HepG2 (cell line): ENCODE data around the gene RICTOR. TPM values are rescaled to one million over a fixed set of nuclear protein-coding genes. Genes with fewer than 3 reads are reported as not detected.

ENCODE experiments used
- ATAC-seq: fragments of 200-7000 bp; cut with Tn5 transposase; 3 replicates; pipeline ENCODE4 v1.9.1; 2020; ENCODE audit warnings: mild to moderate bottlenecking, moderate library complexity
- BruUV-seq: library from RNA; stranded (reverse); fragments of 400-500 nt; replicated peaks from 2 replicates; lab custom pipeline; 2021; lab: Mats Ljungman, UMichigan
- CTCF ChIA-PET: fragments of 300-600 bp; formaldehyde crosslinking; extraction: SDS; loops from one replicate; lab custom pipeline; 2021; ENCODE audit warnings: low total read pairs, inconsistent platforms, low intra/inter-chr PET ratio; lab: Yijun Ruan, JAX
- POLR2A ChIA-PET: fragments of 350-600 bp; sonication (Branson Sonifier 250); formaldehyde crosslinking; loops from one replicate; lab custom pipeline; 2020; ENCODE audit warnings: antibody characterized with exemption, inconsistent platforms; lab: Yijun Ruan, JAX
- DNase-seq: peaks from one replicate; pipeline ENCODE4 v3.0.0-alpha.2; 2015; ENCODE audit warnings: low spot score
- FAIRE-seq: peaks from 3 replicates; lab custom pipeline; 2011; peaks lifted over from hg19 to GRCh38; lab: Jason Lieb, UNC
- H2AFZ ChIP-seq: one replicate; pipeline ENCODE4 v1.6.1; 2011; ENCODE audit warnings: low read length, inconsistent platforms
- H3K27ac ChIP-seq: fragments of 300-600 bp; 3 replicates; pipeline ENCODE4 v1.8.0; 2011; ENCODE audit warnings: mixed run types, mild to moderate bottlenecking, mixed read lengths, low read length, inconsistent platforms; ENCODE audit not compliant: insufficient read depth; ENCODE audit errors: extremely low read length
- H3K27me3 ChIP-seq, 2 experiments: fragments of 200-600 bp in 1 of 2; 2 replicates in 1 of 2; 3 replicates in 1 of 2; pipeline versions ENCODE4 v1.6.0 to v1.8.0; 2011; ENCODE audit warnings: low read length in 2 of 2, mild to moderate bottlenecking in 2 of 2, moderate library complexity in 2 of 2, inconsistent platforms in 1 of 2; ENCODE audit not compliant: insufficient read depth in 2 of 2, control insufficient read depth in 1 of 2
- H3K36me3 ChIP-seq, 2 experiments: fragments of 200-600 bp in 1 of 2; replicated peaks in 1 of 2; 2 replicates in 1 of 2; 3 replicates in 1 of 2; pipeline versions ENCODE4 v1.5.1 to v1.8.0; 2011; ENCODE audit warnings: low read length in 2 of 2, inconsistent platforms in 1 of 2; ENCODE audit not compliant: insufficient read depth in 2 of 2, control insufficient read depth in 1 of 2
- H3K4me1 ChIP-seq: 2 replicates; pipeline ENCODE4 v1.5.1; 2012; ENCODE audit warnings: low read length, inconsistent platforms; ENCODE audit not compliant: insufficient read depth
- H3K4me2 ChIP-seq: 2 replicates; pipeline ENCODE4 v1.6.0; 2011; ENCODE audit warnings: low read depth, low read length, inconsistent platforms
- H3K4me3 ChIP-seq, 3 experiments: fragments of 200-600 bp in 1 of 3; sonication (generic), shearing (Covaris generic) in 1 of 3; replicated peaks in 1 of 3; 2 replicates each; pipeline ENCODE4 v1.5.1; 2011 to 2016; ENCODE audit warnings: low read length in 3 of 3, inconsistent platforms in 2 of 3, low read depth in 2 of 3, mild to moderate bottlenecking in 2 of 3, control low read depth in 1 of 3, mixed read lengths in 1 of 3; ENCODE audit not compliant: insufficient read depth in 1 of 3
- H3K79me2 ChIP-seq: one replicate; pipeline ENCODE4 v1.6.1; 2011; ENCODE audit warnings: low read length, inconsistent platforms; ENCODE audit not compliant: insufficient read depth
- H3K9ac ChIP-seq: 2 replicates; pipeline ENCODE4 v1.6.0; 2011; ENCODE audit warnings: mild to moderate bottlenecking, low read depth, low read length, inconsistent platforms; ENCODE audit not compliant: insufficient read depth
- H3K9me3 ChIP-seq: 2 replicates; pipeline ENCODE4 v1.5.1; 2012; ENCODE audit warnings: mild to moderate bottlenecking, low read length
- H4K20me1 ChIP-seq: 2 replicates; pipeline ENCODE4 v1.6.0; 2011; ENCODE audit warnings: inconsistent platforms, mild to moderate bottlenecking, low read length, moderate library complexity; ENCODE audit not compliant: insufficient read depth
- ELF3 ChIP-seq: IDR thresholded peaks from 2 replicates; pipeline ENCODE4 v1.6.1; 2016; ENCODE audit warnings: missing genetic modification reagents, missing compliant biosample characterization
- FOXM1 ChIP-seq: sonication (generic); formaldehyde crosslinking; IDR thresholded peaks from 2 replicates; pipeline ENCODE4 v1.5.0; 2020; ENCODE audit warnings: missing genetic modification reagents
- GPN1 ChIP-seq: sonication (generic); formaldehyde crosslinking; IDR thresholded peaks from 2 replicates; pipeline ENCODE4 v1.5.1; 2020; ENCODE audit warnings: missing genetic modification reagents, borderline replicate concordance
- MAFK ChIP-seq, 2 experiments: IDR thresholded peaks in 1 of 2; conservative IDR thresholded peaks in 1 of 2; 2 replicates each; pipeline ENCODE4 v1.6.1; 2011; ENCODE audit warnings: improper control_type of control experiment in 2 of 2, low read length in 2 of 2
- SP1 ChIP-seq, 2 experiments: fragments of 450-650 bp in 1 of 2; sonication (generic) in 1 of 2; formaldehyde crosslinking in 1 of 2; IDR thresholded peaks; 2 replicates each; pipeline versions ENCODE4 v1.4.0 to v1.6.1; 2016 to 2020; ENCODE audit warnings: missing genetic modification reagents in 1 of 2
- TMF1 ChIP-seq: sonication (generic); formaldehyde crosslinking; IDR thresholded peaks from 2 replicates; pipeline ENCODE4 v1.8.1; 2022; ENCODE audit warnings: low read depth, missing genetic modification reagents
- ZNF225 ChIP-seq: sonication (generic); formaldehyde crosslinking; IDR thresholded peaks from 2 replicates; pipeline ENCODE4 v1.4.0; 2020; ENCODE audit warnings: mild to moderate bottlenecking, missing genetic modification reagents
- ZNF263 ChIP-seq: sonication (generic); formaldehyde crosslinking; IDR thresholded peaks from 2 replicates; pipeline ENCODE4 v1.4.0; 2020; ENCODE audit warnings: missing genetic modification reagents
- WGBS: methylation state at CpG from one replicate; pipeline ENCODE4 v1.1.6; 2017; ENCODE audit warnings: low lambda C conversion rate; 5-methylcytosine and 5-hydroxymethylcytosine counted together
- in situ Hi-C: cut with HindIII; loops from 2 replicates; pipeline ENCODE4 v1.10.0; 2017; ENCODE audit warnings: low pct_unique_long_range_greater_than_20kb; ENCODE audit not compliant: extremely low pct_ligation_motif_present
- intact Hi-C: fragments of 100-400 bp; cut with micrococcal nuclease; formaldehyde crosslinking; loops from one replicate; pipeline ENCODE4 v1.10.0; 2022; ENCODE audit not compliant: unreplicated experiment
- polyA plus RNA-seq, 8 experiments: library from polyadenylated mRNA; depleted of rRNA in 3 of 8; stranded (reverse) in 7 of 8; unstranded in 1 of 8; fragments of >200 nt; fragmentation: Illumina TruSeq in 4 of 8; extraction: Trizol in 4 of 8; gene quantifications; 2 replicates each; pipeline versions ENCODE4 v1.2.1 to v1.2.3, GENCODE V29; 2011 to 2016; ENCODE audit warnings: low read depth in 4 of 8, missing spikeins in 1 of 8, mixed read lengths in 1 of 8; ENCODE audit not compliant: insufficient read depth in 1 of 8
- total RNA-seq, 5 experiments: library from RNA; depleted of rRNA; stranded (reverse); fragments of >200 nt; fragmentation: Illumina TruSeq; extraction: Trizol; gene quantifications; 2 replicates each; pipeline ENCODE4 v1.2.3, GENCODE V29; 2016; ENCODE audit warnings: low read depth in 1 of 5
- TF ChIP-seq, protein P1 (sequence below): sonication (generic); formaldehyde crosslinking; IDR thresholded peaks from 2 replicates; pipeline ENCODE4 v1.8.1; 2023; ENCODE audit warnings: mild to moderate bottlenecking, moderate library complexity, missing genetic modification reagents

Gene RICTOR
- total and polyA plus RNA-seq, 2 of the 13 experiments (the other 11 are each of a cell fraction or from before 2014, with no cell fraction given), result 10.7 to 15.4 TPM

DNA sequence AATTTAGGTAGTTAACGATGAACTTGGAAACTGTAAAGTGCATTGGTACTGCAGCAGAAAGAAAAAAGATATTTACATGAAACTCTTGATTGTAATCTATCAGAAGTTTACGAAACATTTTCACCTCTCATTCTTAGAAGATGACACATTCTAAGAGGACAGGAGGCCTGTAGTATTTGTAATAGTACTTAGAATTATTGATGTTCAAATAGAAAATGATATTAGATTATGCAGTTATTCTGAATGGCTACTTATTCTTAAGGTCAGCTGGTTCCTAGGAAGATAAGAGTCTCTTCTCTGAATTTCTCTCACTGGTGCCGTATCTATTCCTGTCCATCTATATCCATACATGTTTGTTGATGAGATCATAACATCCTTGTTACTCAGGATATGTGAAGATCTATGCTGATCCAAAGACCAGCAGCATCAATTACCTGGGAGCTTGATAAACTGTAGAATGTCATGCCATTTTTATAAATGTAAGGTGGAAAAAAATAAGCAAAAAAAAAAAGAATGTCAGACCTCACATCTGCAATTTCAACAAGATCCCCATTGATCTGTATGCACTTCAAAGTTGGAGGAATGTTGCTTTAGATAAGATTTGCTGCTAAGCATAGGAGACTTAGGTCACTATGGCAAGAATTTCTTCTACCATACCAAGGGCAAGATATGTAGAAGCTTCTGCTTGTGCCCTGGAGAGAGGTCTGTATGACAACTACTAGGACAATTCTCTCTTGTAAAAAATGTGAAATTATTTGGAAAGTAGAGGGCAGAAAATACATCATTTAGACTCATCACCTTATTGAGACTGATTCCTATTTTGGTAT, 42.4 kb upstream of the RICTOR start:
- no peak for FAIRE-seq
- intact Hi-C loops, result no loop called here
- no peak overlapping the region for H3K4me3 ChIP-seq
- no peak overlapping the region for H2AFZ ChIP-seq
- no peak for DNase-seq
- no peak overlapping the region for H3K9ac ChIP-seq
- CTCF ChIA-PET, result no interaction called here
- H3K4me2 ChIP-seq, result no peak overlapping the region
- no peaks in the 10 kb centered on the region for H4K20me1 ChIP-seq
- BruUV-seq, result no TSS peak
- H3K27me3 ChIP-seq, result no peaks in the 10 kb centered on the region; a peak in 1 of 5 replicates
- WGBS, result 59% methylated on average over 3 of the region's 3 CpGs
- in situ Hi-C loops, result no loop called here
- no peak for TF ChIP-seq FOXM1
- no peak for TF ChIP-seq TMF1 (CRISPR knock-in tag)
- no peak for TF ChIP-seq MAFK (conservative IDR thresholded peaks at IDR 0.05 in 1 of 2, IDR thresholded peaks at IDR 0.05 in 1 of 2; ENCODE audit: low read length in 2 of 2)
- no peak for TF ChIP-seq ELF3 (CRISPR knock-in tag)
- no peak for TF ChIP-seq ZNF225 (CRISPR knock-in tag)
- TF ChIP-seq, protein P1, sequence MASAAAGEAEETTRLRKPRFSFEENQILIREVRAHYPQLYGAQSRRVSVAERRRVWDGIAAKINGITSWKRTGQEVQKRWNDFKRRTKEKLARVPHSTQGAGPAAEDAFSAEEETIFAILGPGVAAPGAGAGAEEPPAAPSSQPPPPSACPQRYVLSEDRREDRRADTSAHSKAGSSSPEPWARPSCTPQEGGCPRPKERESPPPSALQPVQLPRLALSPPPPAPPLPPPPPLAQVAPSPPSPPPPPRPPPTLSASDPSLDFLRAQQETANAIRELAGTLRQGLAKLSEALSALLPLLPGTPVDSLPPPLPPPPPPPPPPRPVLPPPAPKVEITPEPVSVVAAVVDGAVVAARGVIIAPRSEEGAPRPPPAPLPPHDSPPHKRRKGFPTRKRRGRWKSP (CRISPR knock-in tag), result no peak
- no peak for TF ChIP-seq GPN1 (CRISPR knock-in tag)
- TF ChIP-seq ZNF263, result no peak
- no peak for TF ChIP-seq SP1 (IDR thresholded peaks at IDR 0.05)
- no peak for TF ChIP-seq SP1 (CRISPR knock-in tag; IDR thresholded peaks at IDR 0.05)
- TF ChIP-seq, all 625 proteins: peak for 0
- no peak overlapping the region for H3K27ac ChIP-seq
- no peaks in the 10 kb centered on the region for H3K36me3 ChIP-seq
- H3K9me3 ChIP-seq, result no peaks in the 10 kb centered on the region
- no peaks in the 10 kb centered on the region for H3K79me2 ChIP-seq
- H3K4me1 ChIP-seq, result no peaks in the 10 kb centered on the region
- no peak for ATAC-seq
- POLR2A ChIA-PET, result no interaction called here
